Measurements from ENCODE around the gene ALLC.
"Not testable (repeated sequence)": the region's sequence is repeated elsewhere in the genome, so short reads cannot be mapped to it uniquely, and the experiment has no call there.

ALLC gene

DNA sequence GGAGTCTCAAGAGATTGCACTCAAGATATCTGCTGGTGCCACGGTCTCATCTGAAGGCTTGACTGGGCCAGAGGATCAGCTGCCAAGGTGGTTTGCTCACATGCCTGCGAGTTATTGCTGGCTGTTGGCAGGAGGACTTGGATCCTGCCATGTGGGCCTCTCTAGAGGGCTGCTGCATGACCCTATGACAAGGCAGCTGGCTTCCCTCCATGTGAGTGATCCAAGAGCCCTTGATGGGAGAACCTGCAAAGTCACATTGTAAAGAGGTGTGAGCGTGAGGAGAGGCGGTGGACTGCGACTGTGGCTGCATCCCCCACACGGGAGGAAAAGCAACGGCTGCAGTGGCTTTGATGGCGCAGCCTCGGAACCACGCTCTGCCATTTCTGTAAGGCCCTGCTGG is 4.0 kb upstream of the ALLC start:
- no peak overlapping the region for H3K4me3 ChIP-seq (ENCODE audit: low read depth, low read length)

DNA sequence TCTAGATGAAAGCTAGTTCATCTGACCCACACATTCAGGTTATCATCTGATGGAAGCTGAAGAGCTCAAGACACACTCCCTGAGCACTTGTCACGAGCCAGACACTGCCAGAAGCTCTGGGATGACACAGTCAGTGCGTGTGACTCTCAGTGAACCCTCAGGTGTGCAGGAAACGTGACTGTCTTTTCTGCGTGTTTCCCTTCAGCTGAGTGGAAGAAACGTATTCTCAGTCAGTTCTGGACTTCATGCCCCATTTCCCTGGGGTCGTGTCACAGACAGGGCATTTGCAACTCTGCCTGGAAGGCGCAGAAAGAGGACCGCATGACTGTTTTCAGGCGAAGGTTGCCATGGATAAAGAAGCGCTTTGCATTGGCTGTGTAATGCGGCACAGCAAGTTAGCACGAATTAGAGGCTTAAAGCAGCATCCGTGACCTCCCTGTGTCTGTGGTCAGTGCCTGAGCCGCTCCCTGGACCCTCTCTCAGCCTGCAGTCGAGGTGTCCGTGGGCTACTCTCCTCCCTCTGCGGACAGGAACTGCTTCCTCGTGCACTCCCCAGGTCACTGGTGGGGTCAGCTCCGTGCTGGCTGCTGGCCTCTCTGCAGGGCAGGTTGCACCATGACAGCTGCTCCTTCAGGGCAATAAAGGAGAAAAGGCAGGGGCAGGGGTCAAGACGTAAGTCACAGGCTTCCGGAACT is 3.3 kb upstream of the ALLC start:
- no peak overlapping the region for H3K4me3 ChIP-seq (ENCODE audit: low read depth, low read length)

DNA sequence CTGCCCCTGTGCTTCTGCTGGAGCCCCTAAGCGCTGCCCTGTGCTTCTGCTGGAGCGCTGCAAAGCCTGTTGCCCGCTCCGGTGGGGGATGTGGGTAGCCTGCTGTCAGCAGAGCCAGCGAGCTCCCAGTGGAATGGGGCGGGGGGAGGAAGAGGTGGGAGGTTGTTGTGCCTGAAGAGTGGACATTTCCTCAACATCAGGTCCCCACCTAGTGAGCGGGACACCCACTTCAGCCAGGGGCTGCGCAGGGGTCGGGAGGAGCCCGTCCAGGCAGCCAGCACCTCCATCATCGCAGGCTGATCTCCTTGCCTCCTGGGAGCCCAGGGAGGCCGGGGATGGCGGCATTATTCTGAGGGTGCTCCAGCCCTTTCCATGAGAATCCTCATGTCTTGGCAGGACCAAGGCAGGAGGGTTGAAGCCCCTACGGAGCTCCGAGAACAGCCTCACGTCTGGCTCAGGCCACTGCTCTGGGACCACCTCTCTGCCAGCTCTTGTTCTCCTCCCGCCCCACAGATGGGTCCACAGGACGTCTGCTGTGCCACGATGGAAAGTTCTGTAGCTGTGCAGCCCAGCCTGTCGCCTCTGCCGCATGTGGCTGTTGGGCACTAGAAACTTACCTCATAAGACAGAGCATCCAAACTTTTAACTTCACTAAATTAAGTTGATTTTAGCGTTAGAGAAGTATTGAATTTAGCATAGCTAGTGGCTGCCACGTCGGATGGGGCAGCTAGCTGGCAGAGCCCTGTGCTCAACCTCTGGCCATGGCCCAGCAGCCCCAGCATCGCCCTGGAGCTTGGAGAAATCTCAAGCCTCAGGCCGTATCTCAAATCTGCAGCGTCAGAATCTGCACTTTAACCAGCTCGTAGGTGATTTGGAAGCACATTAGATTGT is 1.9 kb upstream of the ALLC start:
- H3K4me3 ChIP-seq (ENCODE audit: low read depth, low read length), result no peak overlapping the region

DNA sequence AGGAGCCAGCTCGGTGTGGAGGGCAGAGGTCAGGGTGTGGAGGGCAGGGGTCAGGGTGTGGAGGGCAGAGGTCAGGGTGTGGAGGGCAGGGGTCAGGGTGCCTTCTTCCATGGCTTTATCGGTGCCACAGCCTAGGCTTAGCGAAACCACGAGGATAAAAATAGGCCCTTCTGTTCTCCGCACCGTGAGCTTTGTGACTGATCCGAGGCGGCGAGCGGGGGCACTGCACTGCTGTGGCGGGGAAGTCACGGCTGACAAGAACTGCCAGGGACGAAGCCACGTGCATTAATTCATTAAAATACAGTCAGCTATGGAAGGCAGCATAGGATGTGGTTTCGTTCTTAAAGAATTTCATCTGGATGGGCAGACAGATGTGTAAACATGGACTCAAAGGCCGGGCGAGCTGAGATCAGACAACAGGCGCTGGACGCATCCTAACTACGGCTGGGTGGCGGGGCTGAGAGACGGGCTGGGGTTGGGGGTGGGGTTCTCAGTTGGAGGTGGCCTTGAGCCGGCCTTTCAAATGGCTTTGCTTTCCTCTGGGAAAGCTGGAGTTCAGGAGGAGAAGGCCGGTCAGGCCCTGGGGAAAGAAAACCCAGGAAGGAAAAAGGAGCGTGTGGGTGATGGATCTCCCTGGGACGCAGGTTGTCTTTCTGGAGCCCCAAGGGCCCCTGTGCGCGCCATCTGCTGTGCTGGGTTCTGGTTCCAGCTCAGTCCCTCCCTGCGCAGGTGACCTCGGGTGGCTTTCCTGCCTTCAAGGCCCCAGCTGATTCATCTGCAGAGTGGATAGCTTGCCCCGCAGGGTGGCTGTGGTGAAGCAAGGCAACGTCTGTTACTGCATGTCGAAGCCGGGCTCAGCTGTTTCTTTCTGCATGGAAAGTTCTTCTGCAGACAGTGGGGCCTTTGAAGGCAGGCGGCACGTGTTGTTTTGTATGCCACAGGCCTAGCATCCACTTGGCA is 958 bp upstream of the ALLC start:
- no peak overlapping the region for H3K4me3 ChIP-seq (ENCODE audit: low read depth, low read length)

DNA sequence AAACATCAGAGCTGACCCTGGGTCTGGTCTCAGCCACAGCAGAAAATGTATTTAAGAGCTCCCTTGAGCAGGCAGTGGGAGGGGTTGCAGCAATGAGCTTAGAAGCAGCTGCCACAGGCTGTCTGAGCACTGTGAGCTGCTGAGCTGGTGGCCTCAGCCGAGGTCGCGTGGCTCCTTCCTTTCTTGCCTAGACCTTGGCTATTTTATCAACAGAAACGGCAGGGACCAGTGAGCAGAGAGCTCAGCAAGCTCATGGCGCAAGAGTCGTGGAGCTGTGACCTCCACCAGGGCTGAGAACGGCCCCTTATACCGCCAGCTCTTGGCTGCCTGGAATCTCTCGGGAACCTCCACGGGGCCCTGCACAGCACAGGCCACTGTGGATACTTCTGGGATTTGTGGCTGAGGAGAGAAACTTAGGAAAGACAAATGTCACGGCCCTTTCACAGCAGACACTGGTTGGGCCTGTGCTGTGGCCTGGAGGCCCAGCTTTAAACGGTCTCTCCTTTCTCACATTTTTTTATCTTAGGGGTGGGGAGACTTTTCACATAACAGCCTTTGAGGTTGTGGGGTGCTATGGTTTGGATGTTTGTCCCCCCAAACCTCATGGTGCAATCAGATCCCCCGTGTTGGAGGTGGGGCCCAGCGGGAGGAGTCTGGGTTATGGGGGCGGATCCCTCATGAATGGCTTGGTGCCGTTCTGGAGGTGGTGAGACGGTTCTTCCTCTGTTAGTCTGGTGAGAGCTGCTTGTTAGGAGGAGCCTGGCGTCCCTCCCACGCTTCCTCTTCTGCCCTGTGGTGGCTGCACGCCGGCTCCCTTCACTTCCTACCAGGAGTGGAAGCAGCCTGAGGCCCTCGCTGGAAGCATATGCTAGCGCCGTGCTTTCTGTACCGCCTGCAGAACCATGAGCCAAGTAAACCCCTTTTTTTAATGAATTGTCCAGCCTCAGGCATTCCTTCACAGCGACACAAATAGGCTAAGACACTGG is 1.7 kb downstream of the ALLC start:
- H3K4me3 ChIP-seq (ENCODE audit: low read depth, low read length), result no peak overlapping the region

DNA sequence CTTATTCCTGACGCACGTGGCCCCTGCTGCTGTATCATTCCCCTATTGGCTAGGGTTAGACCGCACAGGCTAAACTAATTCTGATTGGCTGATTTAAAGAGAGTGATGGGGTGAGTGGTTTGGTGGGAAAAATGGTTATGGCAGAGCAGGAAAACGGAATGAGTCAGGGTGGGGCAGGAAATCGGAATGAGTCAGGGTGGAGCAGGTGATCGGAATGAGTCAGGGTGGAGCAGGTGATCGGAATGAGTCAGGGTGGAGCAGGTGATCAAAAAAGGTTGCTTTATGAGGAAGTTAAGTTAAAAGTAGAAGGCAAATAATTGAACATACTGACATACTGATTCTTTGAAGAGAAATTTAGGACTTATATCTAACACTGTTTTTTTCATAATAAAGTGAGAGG is 2.6 kb downstream of the ALLC start:
- not testable (repeated sequence) for H3K4me3 ChIP-seq (ENCODE audit: low read depth, low read length)

DNA sequence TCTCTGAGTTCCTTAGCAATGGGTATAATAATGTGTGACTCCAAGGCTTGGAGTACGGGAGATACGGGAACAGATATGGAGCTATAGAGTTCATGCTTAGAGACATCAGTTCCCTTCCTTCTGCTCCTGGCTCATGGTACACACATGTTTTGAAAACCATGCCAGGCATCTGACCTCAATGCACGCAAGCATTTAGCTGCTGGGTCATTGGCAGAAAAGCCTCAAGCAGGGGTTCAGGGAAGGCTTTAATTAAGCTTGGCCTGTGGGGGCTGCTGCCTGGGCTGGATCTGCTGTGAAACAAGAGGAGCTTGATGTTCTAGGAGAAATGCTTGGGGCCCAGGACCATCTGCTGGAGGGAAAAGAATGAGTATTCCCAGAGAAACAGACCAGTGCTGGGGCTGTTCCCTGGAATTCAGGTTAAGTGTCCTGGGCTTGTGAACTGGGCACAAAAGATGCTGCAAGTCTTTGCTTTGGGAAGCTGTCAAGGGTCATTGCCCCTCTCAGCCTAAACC is 3.2 kb downstream of the ALLC start:
- H3K4me3 ChIP-seq (ENCODE audit: low read depth, low read length), result no peak overlapping the region

DNA sequence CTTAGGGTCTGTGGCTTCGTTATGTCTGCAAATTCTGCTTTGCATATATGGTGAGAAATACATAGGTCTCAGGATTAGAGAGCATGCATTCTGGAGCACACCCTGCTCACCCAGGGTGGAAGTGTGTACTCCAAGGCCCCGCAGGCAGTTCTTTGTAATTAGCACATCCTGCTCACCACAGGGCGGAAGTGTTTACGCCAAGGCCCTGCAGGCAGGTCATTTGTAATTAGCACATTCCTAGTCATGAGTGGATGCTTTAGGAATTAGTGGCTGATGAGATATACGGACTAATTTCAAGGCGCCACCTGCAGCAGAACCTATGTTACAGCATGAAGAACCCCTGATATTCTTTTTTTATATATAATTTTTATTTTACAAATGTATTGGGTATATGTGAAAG is 4.2 kb downstream of the ALLC start:
- no peak overlapping the region for H3K4me3 ChIP-seq (ENCODE audit: low read depth, low read length)

DNA sequence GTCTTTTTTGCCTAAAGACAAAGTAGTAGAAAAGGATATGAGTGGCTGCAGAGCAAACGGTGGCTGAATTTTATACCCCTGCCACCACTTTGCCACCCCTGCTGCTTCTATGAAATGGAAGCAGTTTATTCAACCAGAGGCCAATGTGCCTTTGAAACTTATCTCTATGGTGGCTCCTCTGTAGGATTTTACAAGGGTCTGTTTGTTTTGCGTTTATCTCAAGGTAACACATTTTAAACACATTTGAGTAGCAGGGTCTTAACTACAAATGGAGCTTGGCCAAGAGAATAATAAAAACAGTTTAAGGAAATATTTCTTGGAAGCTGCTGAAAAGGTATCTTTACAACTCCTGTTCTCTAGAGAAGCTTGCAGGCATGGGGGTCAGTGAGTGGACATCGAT is 6.1 kb downstream of the ALLC start:
- H3K4me3 ChIP-seq (ENCODE audit: low read depth, low read length), result no peak overlapping the region

DNA sequence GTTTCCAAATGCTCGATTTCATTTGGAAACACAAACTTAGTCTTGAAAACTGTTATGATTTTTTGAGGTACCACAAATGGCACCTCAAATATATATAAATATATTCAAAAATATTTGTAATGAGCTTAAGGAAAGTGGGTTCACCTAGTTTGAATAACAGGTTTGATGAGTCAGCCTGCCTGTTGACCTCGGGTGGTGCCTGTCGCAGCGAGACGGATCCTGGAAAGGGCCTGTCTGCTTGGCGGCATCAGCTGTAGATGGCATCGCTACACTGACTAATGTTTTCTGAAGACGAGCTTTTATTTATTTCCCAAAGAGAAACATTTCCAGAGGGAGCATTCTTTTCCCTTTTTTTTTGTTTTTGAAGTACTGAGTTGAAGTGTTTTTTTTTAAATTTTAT is 6.9 kb downstream of the ALLC start:
- H3K4me3 ChIP-seq (ENCODE audit: low read depth, low read length), result no peak overlapping the region

DNA sequence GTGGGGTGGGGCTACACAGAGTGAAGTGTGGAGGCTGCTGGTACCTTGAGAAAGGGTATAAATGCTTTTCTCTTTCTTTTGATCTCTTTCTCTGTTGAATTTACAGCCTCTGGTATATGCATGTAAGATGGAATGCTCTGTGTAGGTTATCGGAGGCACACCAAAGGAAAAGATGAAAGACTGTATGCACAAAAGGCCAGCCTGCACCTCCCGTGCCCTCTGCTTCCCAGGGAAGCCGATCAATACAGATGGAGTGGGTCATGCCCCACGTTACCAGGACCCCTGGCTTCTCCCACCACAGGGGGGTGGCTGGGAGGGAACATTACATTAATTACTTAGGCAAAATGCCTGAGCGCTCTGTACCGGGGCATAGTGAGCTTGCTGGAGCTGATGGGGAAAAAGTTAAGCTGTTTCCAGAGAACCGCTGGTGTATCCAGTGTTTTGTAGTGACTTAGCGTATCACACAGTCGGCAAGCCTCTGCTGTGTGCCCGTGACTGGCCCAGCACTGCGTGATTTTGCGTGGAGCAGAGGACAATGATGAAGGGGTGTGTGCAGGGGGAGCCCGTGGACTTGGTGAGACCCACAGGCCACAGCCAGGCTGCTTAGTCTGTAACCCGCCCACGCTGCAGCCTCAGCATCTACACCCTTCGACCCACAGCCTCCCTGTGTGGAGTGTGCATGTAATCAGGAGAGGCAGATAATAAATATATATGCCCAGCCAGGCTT is 8.0 kb downstream of the ALLC start:
- H3K4me3 ChIP-seq (ENCODE audit: low read depth, low read length), result no peak overlapping the region

DNA sequence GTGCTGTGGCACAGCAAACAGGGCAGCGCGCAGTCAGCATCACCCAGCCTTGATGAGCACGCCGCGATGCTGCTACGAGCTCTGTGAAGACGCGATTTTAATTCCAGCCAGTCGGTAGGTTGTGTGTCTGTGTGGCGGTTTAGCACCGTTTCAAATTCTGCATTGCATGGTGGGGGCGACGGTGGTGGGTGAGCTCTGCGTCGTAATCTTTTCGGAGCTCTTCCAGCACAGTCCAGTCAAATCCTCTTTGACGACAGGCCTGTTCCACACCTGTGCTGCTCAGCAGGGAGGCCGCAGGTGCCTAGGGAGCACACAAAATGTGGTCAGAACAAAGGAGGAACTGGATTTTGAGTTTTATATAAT is 8.6 kb downstream of the ALLC start:
- no peak overlapping the region for H3K4me3 ChIP-seq (ENCODE audit: low read depth, low read length)

DNA sequence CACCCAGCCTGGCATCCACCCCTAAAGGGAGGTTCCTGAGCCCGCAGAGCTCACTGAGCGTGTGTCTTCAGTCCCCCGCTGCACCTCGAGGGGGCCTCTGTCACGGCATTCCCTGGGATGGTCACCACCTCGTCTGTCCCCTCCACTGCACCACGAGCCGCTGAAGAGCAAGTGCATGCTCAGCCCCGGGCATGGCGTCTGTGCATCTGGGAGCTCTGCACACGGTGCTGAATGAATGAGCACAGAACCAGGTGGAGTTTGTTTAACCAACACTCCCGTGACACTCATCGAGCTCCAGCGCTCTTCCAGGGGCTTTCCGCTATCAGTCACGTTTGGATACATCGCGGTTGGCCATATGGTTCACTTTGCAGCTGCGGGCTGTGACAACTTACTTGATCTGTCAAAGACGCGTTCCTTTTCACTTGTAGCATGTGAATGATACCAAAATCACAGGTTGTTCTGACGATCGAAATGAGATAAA is 9.2 kb downstream of the ALLC start:
- H3K4me3 ChIP-seq (ENCODE audit: low read depth, low read length), result no peak overlapping the region

DNA sequence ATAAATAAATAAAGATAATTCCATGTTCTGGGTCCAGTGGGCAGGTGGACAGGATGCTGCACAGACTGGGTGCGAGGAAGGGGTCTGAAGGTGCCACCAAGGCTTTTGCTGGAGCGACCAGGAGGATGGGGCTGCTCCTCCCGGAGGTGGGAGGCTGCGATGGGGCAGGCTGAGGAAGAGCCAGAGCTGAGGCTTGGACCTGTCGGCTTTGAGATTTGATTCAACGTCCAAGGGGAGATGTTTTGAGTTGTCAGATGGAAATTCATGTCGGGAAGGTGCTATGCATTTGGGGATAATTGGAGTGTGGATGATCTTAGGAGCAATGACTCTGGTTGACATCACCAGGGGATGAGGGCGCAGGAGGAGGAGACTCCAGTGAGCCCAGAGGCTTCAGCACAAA is 11.7 kb downstream of the ALLC start:
- no peak overlapping the region for H3K4me3 ChIP-seq (ENCODE audit: low read depth, low read length)

DNA sequence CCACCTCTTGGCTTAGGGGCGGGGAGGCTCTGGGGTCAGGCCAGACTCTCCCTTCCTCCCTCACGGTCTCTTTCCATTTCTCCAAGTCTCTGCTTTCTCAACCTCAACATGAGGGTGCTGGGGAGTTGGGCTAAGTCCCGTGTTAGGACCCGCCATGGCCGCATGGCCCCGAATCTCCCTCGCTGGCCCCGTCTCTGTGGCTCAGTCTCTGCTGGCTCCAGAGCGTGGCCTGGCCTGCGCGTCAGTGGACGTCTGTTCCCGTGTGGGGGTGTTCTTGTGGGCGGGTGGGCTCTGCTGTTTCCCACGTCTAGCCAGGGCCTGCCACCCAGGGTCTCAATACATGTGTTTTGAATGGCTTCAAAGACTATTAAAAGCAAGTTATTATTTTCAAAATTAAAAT is 12.4 kb downstream of the ALLC start:
- no peak overlapping the region for H3K4me3 ChIP-seq (ENCODE audit: low read depth, low read length)

DNA sequence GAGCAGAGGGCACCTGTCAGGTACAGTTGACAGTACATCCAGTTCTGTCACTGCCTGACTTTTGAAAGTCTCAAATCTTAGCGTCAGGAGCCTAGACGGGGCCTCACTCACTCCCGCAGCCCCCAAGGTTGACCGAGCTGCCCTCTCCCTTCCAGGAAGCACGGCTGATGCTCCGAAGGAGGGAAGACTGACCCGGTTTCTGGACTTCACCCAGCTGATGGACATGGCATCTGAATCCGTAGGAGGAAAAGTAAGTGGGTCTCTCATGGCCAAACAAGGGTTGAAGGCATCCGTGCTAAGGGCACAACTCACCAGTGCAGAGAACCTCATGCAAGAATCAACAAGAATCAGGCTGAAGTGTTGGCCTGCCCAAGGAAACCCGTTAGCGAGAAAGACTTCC is 12.9 kb downstream of the ALLC start:
- no peak overlapping the region for H3K4me3 ChIP-seq (ENCODE audit: low read depth, low read length)

DNA sequence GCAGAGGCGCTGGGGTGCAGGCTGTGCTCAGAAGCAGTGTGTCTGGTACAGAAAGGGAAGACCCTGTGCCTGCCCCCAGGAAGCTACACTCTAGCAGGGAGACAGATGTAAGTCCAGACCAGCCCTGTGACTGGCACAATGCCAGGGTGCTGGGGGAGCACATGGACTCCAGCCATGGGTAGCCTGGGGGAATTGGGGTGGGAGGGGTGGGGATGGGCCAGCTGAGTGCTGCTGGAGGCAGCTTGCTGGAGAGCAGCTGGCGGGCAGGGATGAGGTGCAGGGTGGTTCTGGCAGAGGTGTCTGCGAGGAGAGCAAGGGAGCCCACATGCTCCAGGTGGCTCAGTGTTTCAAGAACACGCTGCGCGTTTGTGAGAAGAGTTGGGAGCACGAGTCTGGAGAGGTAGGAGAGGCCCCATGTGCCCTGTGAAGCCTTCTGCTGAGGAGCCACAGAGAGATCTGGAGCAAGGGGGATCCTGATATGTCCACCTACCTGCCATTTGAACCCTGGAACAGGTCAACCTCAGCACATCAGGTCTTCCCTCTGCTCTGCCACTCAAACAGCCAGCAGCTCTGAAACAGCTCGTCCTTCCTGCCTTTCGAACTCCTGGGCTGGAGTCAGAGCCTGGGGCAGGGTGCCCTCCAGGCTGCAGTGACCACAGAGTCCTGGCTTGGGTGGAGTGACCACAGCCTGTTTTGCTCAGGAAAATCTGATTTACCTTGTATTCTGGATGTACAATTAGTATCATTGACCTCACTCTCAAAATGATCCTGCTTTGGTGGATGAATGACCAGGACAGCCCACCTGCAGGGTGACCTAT is 15.1 kb downstream of the ALLC start:
- H3K4me3 ChIP-seq (ENCODE audit: low read depth, low read length), result no peak overlapping the region

DNA sequence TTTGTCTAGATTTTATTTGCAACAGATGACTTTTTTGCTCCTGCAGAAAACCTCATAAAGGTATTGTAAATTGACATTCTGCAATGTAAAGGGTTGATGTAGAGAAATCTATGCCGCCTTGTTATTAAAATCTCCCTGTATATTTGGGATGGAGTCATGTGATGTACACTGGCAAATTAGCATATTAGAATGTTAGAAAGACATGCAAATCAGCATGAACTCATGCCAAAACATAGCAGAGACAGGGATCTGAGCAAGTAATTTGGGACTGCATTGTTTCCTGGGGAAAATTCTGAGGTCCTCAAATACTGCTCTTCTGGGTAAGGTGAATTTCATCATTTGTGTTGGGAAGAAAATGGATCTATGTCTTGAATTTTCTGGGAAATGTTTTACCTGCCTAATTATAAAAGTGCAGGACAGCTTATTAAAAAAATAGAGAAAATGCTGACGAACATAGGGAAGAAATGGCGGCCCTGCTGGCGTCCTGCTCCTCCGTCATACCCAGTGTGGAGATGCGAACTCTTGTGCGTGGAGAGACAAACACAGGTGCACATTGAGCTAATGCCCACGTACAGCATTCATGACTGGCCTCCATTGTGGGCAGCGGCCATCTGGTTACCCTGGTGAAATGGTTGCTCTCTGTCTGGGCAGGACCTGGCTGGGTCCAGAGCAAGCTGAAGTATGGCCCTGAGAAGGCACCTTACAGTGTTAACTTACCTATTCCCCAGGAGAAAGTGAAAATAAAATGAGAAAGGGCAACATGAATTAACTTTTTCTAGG is 16.3 kb downstream of the ALLC start:
- H3K4me3 ChIP-seq (ENCODE audit: low read depth, low read length), result no peak overlapping the region

Data from iPS-11a (cell line).